DOHH2 (cell line): ENCODE data around the gene LDHAL6A.

Experiments used
- H3F3A ChIP-seq: fragments of 200-600 bp; sonication (generic), shearing (Covaris generic); 2 replicates; pipeline ENCODE4 v1.6.0; 2016; ENCODE audit warnings: antibody characterized with exemption, mild to moderate bottlenecking; ENCODE audit not compliant: control insufficient read depth, insufficient read depth
- H3K27ac ChIP-seq: fragments of 200-600 bp; sonication (generic); 2 replicates; pipeline ENCODE4 v1.5.1; 2014; ENCODE audit warnings: low read depth, mild to moderate bottlenecking, low read length, moderate library complexity
- H3K27me3 ChIP-seq: fragments of 200-600 bp; sonication (generic); 2 replicates; pipeline ENCODE4 v1.6.1; 2014; ENCODE audit warnings: mild to moderate bottlenecking, low read length, mixed read lengths; ENCODE audit not compliant: control insufficient read depth
- H3K36me3 ChIP-seq: fragments of 200-600 bp; sonication (generic); 2 replicates; pipeline ENCODE4 v1.6.1; 2014; ENCODE audit warnings: mild to moderate bottlenecking, low read length, moderate library complexity, mixed read lengths; ENCODE audit not compliant: control insufficient read depth
- H3K4me1 ChIP-seq: fragments of 200-600 bp; sonication (generic); 2 replicates; pipeline ENCODE4 v1.6.1; 2014; ENCODE audit warnings: mild to moderate bottlenecking, low read length, mixed read lengths; ENCODE audit not compliant: control insufficient read depth
- H3K4me2 ChIP-seq: fragments of 200-600 bp; sonication (generic); 2 replicates; pipeline ENCODE4 v1.6.0; 2014; ENCODE audit warnings: mild to moderate bottlenecking, low read length, moderate library complexity
- H3K4me3 ChIP-seq: fragments of 200-600 bp; sonication (generic); 2 replicates; pipeline ENCODE4 v1.5.1; 2014; ENCODE audit warnings: mild to moderate bottlenecking, low read length, mixed read lengths
- H3K79me2 ChIP-seq: fragments of 200-600 bp; sonication (generic); 2 replicates; pipeline ENCODE4 v1.6.1; 2014; ENCODE audit warnings: mild to moderate bottlenecking, low read length, mixed read lengths; ENCODE audit not compliant: control insufficient read depth
- H3K9me2 ChIP-seq: fragments of 200-600 bp; sonication (generic); replicated peaks from 2 replicates; pipeline ENCODE4 v1.6.1; 2014; ENCODE audit warnings: mild to moderate bottlenecking, low read length, mixed read lengths; ENCODE audit not compliant: control insufficient read depth
- H3K9me3 ChIP-seq: fragments of 200-600 bp; sonication (generic); 2 replicates; pipeline ENCODE4 v1.6.1; 2014; ENCODE audit warnings: antibody characterized with exemption, low read length, mixed read lengths; ENCODE audit not compliant: control insufficient read depth, insufficient read depth
- H4K20me1 ChIP-seq: fragments of 200-600 bp; sonication (generic); 2 replicates; pipeline ENCODE4 v1.6.0; 2014; ENCODE audit warnings: low read depth, mild to moderate bottlenecking, antibody characterized with exemption, low read length, moderate library complexity; ENCODE audit not compliant: control insufficient read depth, insufficient read depth
- CTCF ChIP-seq: fragments of 200-600 bp; sonication (generic); IDR thresholded peaks from one replicate; pipeline ENCODE4 v1.5.1; 2014; ENCODE audit warnings: antibody characterized with exemption, mild to moderate bottlenecking, low read depth, low read length; ENCODE audit not compliant: poor library complexity, severe bottlenecking
- EZH2phosphoT487 ChIP-seq: fragments of 200-600 bp; sonication (generic); IDR thresholded peaks from 2 replicates; pipeline ENCODE4 v1.6.1; 2017; ENCODE audit warnings: borderline replicate concordance, mild to moderate bottlenecking, antibody characterized with exemption, low read length, moderate library complexity, mixed read lengths

The LDHAL6A gene

GRCh38 chr11:18485913-18486528, 30.4 kb downstream of the LDHAL6A start:
- Histone ChIP-seq H4K20me1 (no peaks in the 10 kb centered on the region), H3K9me2 (no peaks in the 10 kb centered on the region), H3K9me3 (no peaks in the 10 kb centered on the region), H3K36me3 (peaks cover 60% of the 10 kb centered on the region), H3K27me3 (no peaks in the 10 kb centered on the region), H3K79me2 (no peaks in the 10 kb centered on the region), H3K4me3 (no peak overlapping the region), H3K4me2 (no peak overlapping the region), H3K4me1 (no peaks in the 10 kb centered on the region), H3K27ac (no peak overlapping the region), H3F3A (no peaks in the 10 kb centered on the region)
- TF ChIP-seq CTCF (no peak), EZH2phosphoT487 (no peak)

- Histone ChIP-seq H3K4me2 (no peak overlapping the region), H3K9me2 (no peaks in the 10 kb centered on the region), H3F3A (no peaks in the 10 kb centered on the region), H3K27me3 (no peaks in the 10 kb centered on the region), H4K20me1 (no peaks in the 10 kb centered on the region), H3K36me3 (peaks cover 53% of the 10 kb centered on the region), H3K9me3 (no peaks in the 10 kb centered on the region), H3K27ac (no peak overlapping the region), H3K79me2 (no peaks in the 10 kb centered on the region), H3K4me3 (no peak overlapping the region), H3K4me1 (no peaks in the 10 kb centered on the region)
- TF ChIP-seq CTCF (no peak), EZH2phosphoT487 (no peak)
Measured at GRCh38 chr11:18490319-18490718, 34.7 kb downstream of the LDHAL6A start.

GRCh38 chr11:18490736-18491485, 35.3 kb downstream of the LDHAL6A start:
- Histone ChIP-seq H3K9me3 (no peaks in the 10 kb centered on the region), H3K4me3 (no peak overlapping the region), H3K79me2 (no peaks in the 10 kb centered on the region), H3K27me3 (no peaks in the 10 kb centered on the region), H3K27ac (no peak overlapping the region), H4K20me1 (no peaks in the 10 kb centered on the region), H3K9me2 (no peaks in the 10 kb centered on the region), H3F3A (no peaks in the 10 kb centered on the region), H3K36me3 (peaks cover 55% of the 10 kb centered on the region), H3K4me1 (no peaks in the 10 kb centered on the region), H3K4me2 (no peak overlapping the region)
- no peak for TF ChIP-seq CTCF
- no peak for TF ChIP-seq EZH2phosphoT487
